DMS153 treated with DMSO at 0.1 percent for 48 hours (cell line): ENCODE results near the gene MPZL1.
A peak's percentile ranks its signal among the peaks of the same experiment; 100 is the strongest.

ENCODE experiments used
- DNase-seq: peaks from one replicate; lab custom pipeline; 2025; ENCODE audit not compliant: unreplicated experiment; lab: John Stamatoyannopoulos, UW

Gene MPZL1

GRCh38 chr1:167775178-167775577, 53.4 kb downstream of the MPZL1 start:
- no peak for DNase-seq

- no peak for DNase-seq
Measured at GRCh38 chr1:167776151-167776550, 54.4 kb downstream of the MPZL1 start.

GRCh38 chr1:167776616-167777268, 55.0 kb downstream of the MPZL1 start:
- DNase-seq: no peak

- no peak for DNase-seq
Measured at GRCh38 chr1:167777269-167777650, 55.5 kb downstream of the MPZL1 start.

- DNase-seq: no peak
Measured at GRCh38 chr1:167781558-167781957, 59.8 kb downstream of the MPZL1 start.

GRCh38 chr1:167782946-167783345, 61.2 kb downstream of the MPZL1 start:
- no peak for DNase-seq

- no peak for DNase-seq
Measured at GRCh38 chr1:167784876-167785550, 63.2 kb downstream of the MPZL1 start.

- DNase-seq: no peak
Measured at GRCh38 chr1:167786502-167786901, 64.7 kb downstream of the MPZL1 start.

- DNase-seq: no peak
Measured at GRCh38 chr1:167789501-167789900, 67.7 kb downstream of the MPZL1 start.

- DNase-seq: no peak
Measured at GRCh38 chr1:167790117-167790516, 68.3 kb downstream of the MPZL1 start.

GRCh38 chr1:167791281-167792187, 69.8 kb downstream of the MPZL1 start:
- DNase-seq: no peak

- DNase-seq: no peak
Measured at GRCh38 chr1:167792188-167792565, 70.4 kb downstream of the MPZL1 start.

GRCh38 chr1:167794043-167794442, 72.3 kb downstream of the MPZL1 start:
- DNase-seq: no peak

- DNase-seq: peak; percentile 60
Measured at GRCh38 chr1:167795810-167796740, 74.3 kb downstream of the MPZL1 start.

- no peak for DNase-seq
Measured at GRCh38 chr1:167797015-167797414, 75.2 kb downstream of the MPZL1 start.

GRCh38 chr1:167798952-167799351, 77.2 kb downstream of the MPZL1 start:
- DNase-seq: no peak

- DNase-seq: no peak
Measured at GRCh38 chr1:167799747-167800146, 78.0 kb downstream of the MPZL1 start.

GRCh38 chr1:167800251-167800650, 78.5 kb downstream of the MPZL1 start:
- DNase-seq: no peak

- DNase-seq: no peak
Measured at GRCh38 chr1:167802235-167802634, 80.5 kb downstream of the MPZL1 start.

GRCh38 chr1:167803358-167804207, 81.8 kb downstream of the MPZL1 start:
- DNase-seq: peak; percentile 81
